GM18505 (cell line): Measurements from ENCODE around the gene LRRC2.
"Not testable (repeated sequence)": the region's sequence is repeated elsewhere in the genome, so short reads cannot be mapped to it uniquely, and the experiment has no call there.

Experiments
- ATAC-seq: cut with Tn5 transposase; IDR thresholded peaks from one replicate; pipeline ENCODE4 v1.9.1; 2021; ENCODE audit not compliant: unreplicated experiment
- POLR2A ChIP-seq: IDR thresholded peaks from 4 replicates; pipeline ENCODE4 v1.6.1; 2011; ENCODE audit warnings: borderline replicate concordance; ENCODE audit not compliant: insufficient read depth, insufficient read length; ENCODE audit errors: extremely low read depth

LRRC2 gene

DNA sequence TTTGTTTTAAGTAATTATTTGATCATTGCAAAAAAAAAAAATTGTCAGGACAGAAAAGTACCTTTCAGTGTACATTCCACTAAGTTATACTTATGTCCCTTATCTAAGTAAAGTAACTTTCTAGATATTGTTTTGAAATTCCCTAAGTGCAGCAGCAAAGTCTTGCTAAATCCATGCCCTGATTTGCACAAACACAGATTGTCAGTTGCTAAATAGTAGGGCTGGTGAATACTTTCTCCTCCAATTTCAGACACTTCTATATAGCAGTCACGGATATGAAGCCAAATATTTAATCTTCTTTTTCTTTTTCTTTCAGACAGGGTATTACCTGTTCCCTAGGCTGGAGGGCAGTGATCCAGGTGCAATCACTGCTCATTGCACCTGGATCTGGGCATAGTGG lies 12.9 kb downstream of the LRRC2 start:
- ATAC-seq: no peak
- no peak for TF ChIP-seq POLR2A

DNA sequence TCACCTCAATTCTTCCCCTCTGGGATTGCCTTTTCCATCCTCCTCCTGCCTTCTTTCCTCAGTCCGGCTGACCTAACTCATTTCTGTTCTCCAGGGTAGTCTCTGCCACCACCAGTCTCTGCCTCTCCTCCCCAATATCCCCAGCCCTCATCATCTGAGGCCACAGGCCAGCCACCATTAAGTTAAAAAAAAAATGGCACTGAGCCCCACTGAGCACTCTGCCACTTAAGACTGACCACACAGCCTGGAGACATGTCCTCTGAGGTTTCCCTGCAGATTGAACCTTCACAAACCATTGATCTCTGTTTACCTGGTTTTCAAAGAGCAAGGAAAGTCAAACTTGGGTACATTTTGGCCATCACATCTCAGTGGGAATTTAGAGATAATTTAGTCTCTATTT lies 13.6 kb downstream of the LRRC2 start:
- no peak for TF ChIP-seq POLR2A
- no peak for ATAC-seq

GRCh38 chr3:46551615-46552014 lies 14.5 kb downstream of the LRRC2 start:
- TF ChIP-seq POLR2A: no peak
- no peak for ATAC-seq

DNA sequence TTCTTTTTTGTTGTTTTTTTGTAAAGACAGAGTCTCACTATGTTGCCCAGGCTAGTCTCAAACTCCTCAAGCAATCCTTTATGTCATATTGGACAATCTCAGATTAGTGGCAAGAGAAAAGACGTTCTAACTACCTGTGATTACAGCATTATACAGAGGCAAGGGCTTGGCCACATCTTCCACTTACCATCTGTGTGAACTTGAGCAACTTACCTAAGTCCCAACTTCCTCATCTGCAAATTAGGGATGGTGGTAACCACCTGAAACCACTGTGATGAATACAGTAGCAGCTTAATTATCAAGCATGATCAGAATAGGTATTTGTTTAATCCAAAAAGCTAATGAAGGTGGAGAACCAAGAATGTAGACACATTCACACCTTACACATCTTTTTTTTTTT lies 16.1 kb downstream of the LRRC2 start:
- no peak for ATAC-seq
- no peak for TF ChIP-seq POLR2A

DNA sequence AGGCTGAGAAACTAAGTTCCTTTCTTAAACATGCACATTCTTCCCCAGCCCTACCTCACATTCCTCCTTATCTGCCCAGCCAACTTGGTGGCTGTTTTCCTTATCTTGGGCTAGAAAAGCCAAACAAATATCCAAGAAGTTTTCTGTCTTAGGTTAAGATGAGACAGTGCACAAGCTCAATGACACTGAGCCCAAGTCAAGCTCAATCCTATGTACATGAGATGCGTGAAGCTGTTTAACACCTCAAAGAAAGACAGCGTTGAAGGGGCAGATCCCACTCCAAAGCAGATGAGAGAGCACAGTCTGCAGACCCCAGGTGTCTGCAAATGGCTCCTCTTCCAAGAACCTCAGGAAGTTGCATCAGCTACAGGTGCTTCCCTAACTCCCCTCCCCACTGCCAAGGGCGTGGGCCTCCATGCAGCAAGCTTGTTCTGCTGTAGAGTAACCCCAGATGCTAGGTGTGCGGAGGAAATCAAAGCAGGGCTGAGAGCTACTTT lies 16.6 kb downstream of the LRRC2 start:
- ATAC-seq: no peak
- TF ChIP-seq POLR2A: no peak

DNA sequence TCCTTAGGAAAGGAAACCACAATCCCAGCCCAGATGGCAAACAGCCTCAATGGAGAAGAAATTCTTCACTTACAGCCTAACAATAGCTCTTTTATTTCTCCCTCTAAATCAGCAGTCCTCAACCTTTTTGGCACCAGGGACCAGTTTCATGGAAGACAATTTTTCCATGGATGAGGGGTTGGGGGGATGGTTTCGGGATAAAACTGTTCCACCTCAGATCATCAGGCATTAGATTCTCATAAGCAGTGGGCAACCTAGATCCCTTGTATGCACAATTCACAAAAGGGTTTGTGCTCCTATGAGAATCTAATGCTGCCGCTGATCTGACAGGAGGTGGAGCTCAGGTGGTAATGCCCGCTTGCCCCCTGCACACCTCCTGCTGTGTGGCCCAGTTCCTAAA lies 17.5 kb downstream of the LRRC2 start:
- not testable (repeated sequence) for ATAC-seq

DNA sequence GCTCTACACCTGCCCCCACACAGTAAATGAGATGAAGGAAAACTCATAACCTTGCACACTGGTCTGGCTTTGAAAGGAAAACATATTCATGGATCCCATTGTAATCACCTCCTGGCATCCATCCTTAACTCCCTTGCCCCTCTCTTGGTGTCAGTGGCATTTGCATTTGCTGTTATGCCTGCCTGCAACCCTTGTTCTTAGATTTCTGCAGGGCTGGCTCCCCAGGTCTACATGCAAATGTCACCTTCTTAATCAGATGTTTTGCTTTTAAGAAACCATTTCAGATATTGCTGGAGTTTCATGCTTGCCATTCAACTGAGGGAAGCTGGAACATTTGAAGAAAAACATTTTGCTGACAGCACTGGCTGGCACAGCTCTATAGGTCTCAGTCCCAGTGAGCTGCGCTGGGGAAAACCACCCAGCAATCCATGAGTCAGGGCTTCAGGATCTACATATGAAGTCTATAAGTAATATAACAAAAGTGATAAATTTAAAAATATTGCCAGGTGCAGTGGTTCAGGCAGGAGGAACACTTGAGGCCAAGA lies 19.1 kb downstream of the LRRC2 start:
- TF ChIP-seq POLR2A: no peak
- no peak for ATAC-seq

- ATAC-seq: no peak
- TF ChIP-seq POLR2A: no peak
These were observed 20.1 kb downstream of the LRRC2 start for GRCh38 chr3:46545818-46546630.

- ATAC-seq: no peak
- no peak for TF ChIP-seq POLR2A
These were observed 21.2 kb downstream of the LRRC2 start for GRCh38 chr3:46544771-46545503.

GRCh38 chr3:46542801-46543201 lies 23.3 kb downstream of the LRRC2 start:
- no peak for ATAC-seq
- TF ChIP-seq POLR2A: no peak

DNA sequence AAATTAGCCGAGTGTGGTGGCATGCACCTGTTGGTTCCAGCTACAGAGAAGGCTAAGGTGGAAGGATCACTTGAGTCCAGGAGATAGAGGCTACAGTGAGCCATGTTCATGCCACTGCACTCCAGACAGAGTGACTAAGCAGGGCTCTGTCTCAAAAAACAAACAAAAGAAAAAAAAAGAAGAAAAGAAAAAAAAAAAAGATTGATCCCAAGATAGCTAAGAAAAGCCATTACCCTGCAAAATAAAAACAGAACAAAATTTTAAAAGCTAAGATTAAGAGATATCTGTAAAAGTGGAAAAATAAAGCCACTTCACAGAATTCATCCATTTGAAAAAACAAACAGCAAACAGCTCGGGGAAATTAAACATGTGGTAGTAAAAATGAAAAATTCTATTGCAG lies 23.8 kb downstream of the LRRC2 start:
- no peak for TF ChIP-seq POLR2A

GRCh38 chr3:46541835-46542234 lies 24.3 kb downstream of the LRRC2 start:
- no peak for ATAC-seq
- no peak for TF ChIP-seq POLR2A

More for the DNA sequence above, 23.8 kb downstream of the LRRC2 start:
- ATAC-seq: no peak

DNA sequence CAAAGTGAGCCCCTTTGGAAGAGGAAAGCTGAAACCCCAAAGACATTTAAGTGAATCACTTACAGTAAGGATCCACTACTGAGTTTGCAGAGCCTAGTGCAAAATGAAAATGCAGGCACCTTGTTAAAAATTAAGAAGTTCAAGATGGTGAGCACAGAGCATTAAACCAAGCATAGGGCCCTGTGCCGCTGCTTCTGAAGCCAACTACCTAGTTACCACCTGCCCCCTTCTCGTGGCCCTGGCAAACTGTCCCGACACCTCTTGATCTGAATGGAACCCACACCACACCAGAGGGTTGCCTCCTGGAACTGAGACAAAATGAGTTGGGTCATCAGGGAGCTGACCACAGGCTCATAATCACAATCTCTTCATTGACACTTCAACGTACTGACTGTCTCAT lies 25.6 kb downstream of the LRRC2 start:
- TF ChIP-seq POLR2A: no peak
- ATAC-seq: no peak
